Neutrophil (primary cell): Measurements from ENCODE around the gene LTBP2.

ENCODE experiments used
- H3K27ac ChIP-seq: fragments of 200-600 bp; sonication (generic); 2 replicates; pipeline ENCODE4 v1.5.1; 2016; ENCODE audit warnings: mild to moderate bottlenecking, moderate library complexity
- H3K27me3 ChIP-seq: fragments of 200-600 bp; sonication (generic); 2 replicates; pipeline ENCODE4 v1.6.0; 2016; ENCODE audit warnings: mild to moderate bottlenecking
- H3K36me3 ChIP-seq: fragments of 200-600 bp; sonication (generic); 2 replicates; pipeline ENCODE4 v1.5.1; 2017
- H3K4me1 ChIP-seq, 2 experiments: fragments of 200-600 bp in 1 of 2; sonication (generic) in 1 of 2; 1 replicate in 1 of 2; 2 replicates in 1 of 2; pipeline versions ENCODE4 v1.5.1 to v1.6.1; 2013 to 2016; ENCODE audit warnings: low read depth in 1 of 2, low read length in 1 of 2, mild to moderate bottlenecking in 1 of 2, moderate library complexity in 1 of 2; ENCODE audit not compliant: control insufficient read depth in 1 of 2, insufficient read depth in 1 of 2
- H3K4me3 ChIP-seq, 2 experiments: fragments of 200-600 bp in 1 of 2; sonication (generic) in 1 of 2; 1 replicate in 1 of 2; 2 replicates in 1 of 2; pipeline ENCODE4 v1.5.1; 2013 to 2016; ENCODE audit warnings: low read depth in 1 of 2, low read length in 1 of 2, mild to moderate bottlenecking in 1 of 2, moderate library complexity in 1 of 2
- H3K9me3 ChIP-seq: fragments of 200-600 bp; sonication (generic); 2 replicates; pipeline ENCODE4 v1.5.1; 2016
- CTCF ChIP-seq: fragments of 200-600 bp; sonication (generic); IDR thresholded peaks from 2 replicates; pipeline ENCODE4 v1.5.1; 2016; ENCODE audit warnings: antibody characterized with exemption

LTBP2 gene

DNA sequence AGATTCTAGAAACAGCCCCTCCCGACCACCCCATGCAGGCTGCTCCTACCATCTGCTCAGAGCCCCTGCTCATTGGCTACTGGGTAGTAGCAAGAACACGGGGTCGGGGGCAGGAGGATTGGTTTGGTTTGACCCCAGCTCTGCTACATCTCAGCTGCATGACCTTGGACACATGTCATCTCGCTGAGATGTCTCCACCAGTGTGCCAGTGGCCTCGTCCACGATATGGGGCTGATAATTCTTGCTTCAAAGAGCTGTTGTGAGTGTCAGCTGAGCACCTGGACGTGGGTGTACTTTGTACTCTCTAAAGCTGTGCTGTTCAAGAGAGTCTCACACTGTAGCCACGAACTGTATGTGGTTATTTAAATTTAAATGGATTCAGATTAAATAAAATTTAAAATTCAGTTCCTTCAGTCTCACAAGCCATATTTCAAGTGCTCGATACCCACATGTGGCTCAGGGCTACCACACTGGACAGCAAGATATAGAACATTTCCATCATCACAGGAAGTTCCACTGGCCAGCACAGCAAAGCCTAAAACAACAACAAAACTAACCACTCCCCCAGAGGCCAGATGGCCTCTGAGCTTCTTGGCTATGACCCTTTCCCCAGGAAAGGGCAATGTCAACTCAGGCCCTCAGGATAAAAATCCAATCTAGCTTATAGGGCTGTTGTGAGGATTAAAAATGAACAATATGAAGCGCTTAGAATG, 18.6 kb downstream of the LTBP2 start:
- Histone ChIP-seq H3K27ac (no peak overlapping the region), H3K27me3 (no peaks in the 10 kb centered on the region), H3K36me3 (no peaks in the 10 kb centered on the region), H3K4me1 (no peaks in the 10 kb centered on the region), H3K4me3 (no peak overlapping the region), H3K9me3 (no peaks in the 10 kb centered on the region)
- TF ChIP-seq CTCF, result no peak

GRCh38 chr14:74592476-74593201, 19.4 kb downstream of the LTBP2 start:
- no peaks in the 10 kb centered on the region for H3K36me3 ChIP-seq
- H3K4me3 ChIP-seq, result no peak overlapping the region
- H3K27me3 ChIP-seq, result no peaks in the 10 kb centered on the region
- no peaks in the 10 kb centered on the region for H3K9me3 ChIP-seq
- H3K4me1 ChIP-seq, result no peaks in the 10 kb centered on the region
- no peak for TF ChIP-seq CTCF
- no peak overlapping the region for H3K27ac ChIP-seq

- no peak overlapping the region for H3K27ac ChIP-seq
- TF ChIP-seq CTCF, result no peak
- H3K4me3 ChIP-seq, result no peak overlapping the region
- no peaks in the 10 kb centered on the region for H3K9me3 ChIP-seq
- H3K36me3 ChIP-seq, result no peaks in the 10 kb centered on the region
- H3K4me1 ChIP-seq, result no peaks in the 10 kb centered on the region
- H3K27me3 ChIP-seq, result no peaks in the 10 kb centered on the region
These were observed 20.1 kb downstream of the LTBP2 start for GRCh38 chr14:74591899-74592298.

DNA sequence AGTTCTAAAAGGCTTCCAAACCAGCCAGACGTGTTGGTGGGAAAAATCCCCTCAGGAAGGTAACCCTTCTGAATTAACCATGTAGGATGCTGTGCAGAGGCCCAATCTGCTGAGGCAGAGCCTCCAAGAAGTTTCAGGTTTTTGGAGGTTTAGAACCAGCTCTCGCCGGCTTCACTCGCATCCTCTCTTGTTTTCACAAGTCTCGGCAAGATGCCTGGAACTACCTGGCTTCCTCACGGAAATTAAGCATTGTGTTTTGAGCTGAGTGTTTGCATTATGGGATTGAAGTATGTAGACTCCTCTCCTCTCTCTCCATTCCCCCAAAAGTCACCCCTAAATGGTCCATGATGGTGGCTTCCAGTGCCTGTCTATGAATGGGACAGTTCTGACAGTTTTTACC, 20.6 kb downstream of the LTBP2 start:
- H3K4me3 ChIP-seq, result no peak overlapping the region
- TF ChIP-seq CTCF, result no peak
- H3K4me1 ChIP-seq, result no peaks in the 10 kb centered on the region
- no peak overlapping the region for H3K27ac ChIP-seq
- no peaks in the 10 kb centered on the region for H3K27me3 ChIP-seq
- no peaks in the 10 kb centered on the region for H3K36me3 ChIP-seq
- H3K9me3 ChIP-seq, result no peaks in the 10 kb centered on the region

DNA sequence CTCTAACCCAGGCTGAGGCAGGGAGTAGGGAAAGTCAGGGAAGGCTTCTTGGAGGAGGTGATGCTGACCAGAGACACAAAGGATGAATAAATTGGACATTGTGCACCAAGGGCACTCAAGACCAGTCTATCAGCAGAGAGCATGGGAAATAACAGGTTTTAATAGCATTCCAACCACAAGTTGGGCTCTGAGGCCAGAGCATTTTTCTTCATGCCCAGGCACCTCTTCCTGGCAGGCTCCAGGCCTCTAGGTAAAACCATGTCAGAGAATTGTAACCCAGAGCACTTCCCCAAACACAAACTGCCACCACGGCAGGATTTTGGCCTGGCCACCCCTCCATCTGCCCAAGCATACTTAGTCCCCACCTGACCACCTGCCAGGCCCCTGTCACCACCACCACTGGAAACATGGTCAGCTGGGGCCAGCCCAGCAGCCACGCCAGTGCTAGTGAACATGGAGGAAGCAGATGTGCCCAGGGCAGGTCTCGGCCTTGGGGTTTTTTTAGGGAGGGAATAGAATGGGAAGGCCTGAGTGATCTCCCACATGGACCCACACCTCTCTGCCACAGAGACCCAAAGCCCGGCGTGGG, 22.7 kb downstream of the LTBP2 start:
- Histone ChIP-seq H3K36me3 (no peaks in the 10 kb centered on the region), H3K4me3 (no peak overlapping the region), H3K9me3 (no peaks in the 10 kb centered on the region), H3K4me1 (no peaks in the 10 kb centered on the region), H3K27ac (no peak overlapping the region), H3K27me3 (no peaks in the 10 kb centered on the region)
- no peak for TF ChIP-seq CTCF
